H1 (cell line): Measurements from ENCODE around the gene NRXN2. TPM values are rescaled to one million over a fixed set of nuclear protein-coding genes. Genes with fewer than 3 reads are reported as not detected.

Experiments used
- BACH1 ChIP-seq: IDR thresholded peaks from 2 replicates; pipeline ENCODE4 v1.6.1; 2012; ENCODE audit warnings: low read length, improper control_type of control experiment
- CHD1 ChIP-seq: IDR thresholded peaks from 2 replicates; pipeline ENCODE4 v1.6.1; 2012; ENCODE audit warnings: low read depth, low read length, improper control_type of control experiment
- PHF8 ChIP-seq: fragments of 200-600 bp; sonication (generic); conservative IDR thresholded peaks from 2 replicates; pipeline ENCODE4 v1.7.1; 2012; ENCODE audit warnings: low read depth, mild to moderate bottlenecking, inconsistent platforms, low read length, moderate library complexity
- POU5F1 ChIP-seq: IDR thresholded peaks from 2 replicates; pipeline ENCODE4 v1.6.1; 2011; ENCODE audit warnings: low read depth, mild to moderate bottlenecking, low read length, moderate library complexity
- polyA plus RNA-seq, 7 experiments: library from polyadenylated mRNA; depleted of rRNA in 3 of 7; stranded (reverse) in 5 of 7; unstranded in 2 of 7; fragments of >200 nt in 5 of 7; fragments of 200-250 nt in 2 of 7; gene quantifications; 1 replicate in 5 of 7; 2 replicates in 1 of 7; 4 replicates in 1 of 7; pipeline versions ENCODE4 v1.2.1 to v1.2.3, GENCODE V29; 2011 to 2013; ENCODE audit warnings: missing spikeins in 2 of 7, mixed read lengths in 2 of 7
- total RNA-seq: library from RNA; stranded (reverse); fragmentation: NEBNext Ultra II Directional; extraction: Animal tissue kit (Norgen Biotek cat#: 25700); gene quantifications from 2 replicates; pipeline ENCODE4 v1.2.1, GENCODE V29; 2021

NRXN2 gene
- total and polyA plus RNA-seq, 2 of the 8 experiments (the other 6 are each of a cell fraction or from before 2014, with no cell fraction given), result 1.3 to 11.5 TPM

DNA sequence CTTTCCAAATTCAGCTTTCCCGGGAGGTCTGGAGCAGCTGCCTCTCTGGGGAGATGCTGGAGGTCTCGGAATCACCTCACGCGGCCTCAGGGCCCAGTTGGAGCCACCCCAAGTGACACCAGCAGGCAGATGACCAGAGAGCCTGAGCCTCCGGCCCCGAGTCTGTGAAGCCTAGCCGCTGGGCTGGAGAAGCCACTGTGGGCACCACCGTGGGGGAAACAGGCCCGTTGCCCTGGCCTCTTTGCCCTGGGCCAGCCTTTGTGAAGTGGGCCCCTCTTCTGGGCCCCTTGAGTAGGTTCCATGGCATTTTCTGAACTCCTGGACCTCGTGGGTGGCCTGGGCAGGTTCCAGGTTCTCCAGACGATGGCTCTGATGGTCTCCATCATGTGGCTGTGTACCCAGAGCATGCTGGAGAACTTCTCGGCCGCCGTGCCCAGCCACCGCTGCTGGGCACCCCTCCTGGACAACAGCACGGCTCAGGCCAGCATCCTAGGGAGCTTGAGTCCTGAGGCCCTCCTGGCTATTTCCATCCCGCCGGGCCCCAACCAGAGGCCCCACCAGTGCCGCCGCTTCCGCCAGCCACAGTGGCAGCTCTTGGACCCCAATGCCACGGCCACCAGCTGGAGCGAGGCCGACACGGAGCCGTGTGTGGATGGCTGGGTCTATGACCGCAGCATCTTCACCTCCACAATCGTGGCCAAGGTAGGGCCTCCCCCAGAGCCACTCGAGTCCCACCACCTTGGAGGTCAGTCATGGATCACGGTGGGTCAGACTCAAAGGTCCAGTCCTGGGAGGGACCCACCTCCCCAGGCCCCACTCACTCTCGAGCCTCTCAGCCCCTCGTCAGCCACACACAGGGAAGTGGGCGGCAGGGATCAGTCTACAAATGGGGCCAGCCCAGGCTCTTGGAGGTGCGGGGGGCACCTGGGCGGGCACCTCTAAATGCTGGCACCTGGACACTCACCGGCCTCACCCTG lies 131.5 kb downstream of the NRXN2 start (continued):
- TF ChIP-seq POU5F1 (no peak), BACH1 (no peak), CHD1 (no peak), PHF8 (no peak)
